HL-60/S4 treated with phorbol 12-myristate 13-acetate at 8.2 ng/mL for 4 days and 3 days (cell line): ENCODE results near the gene GALNT18.

Source experiments
- in situ Hi-C: fragments of 300-500 bp; cut with MboI; formaldehyde crosslinking; loops from 2 replicates; pipeline ENCODE4 v1.15.0; 2022; ENCODE audit warnings: low sequenced_read_pairs

Gene GALNT18

GRCh38 chr11:11502263-11502861 is 119.4 kb downstream of the GALNT18 start:
- in situ Hi-C loops = no loop called here

GRCh38 chr11:11501546-11502262 is 120.1 kb downstream of the GALNT18 start:
- in situ Hi-C loops = no loop called here

- in situ Hi-C loops = no loop called here
These were observed 120.9 kb downstream of the GALNT18 start for GRCh38 chr11:11500744-11501487.

GRCh38 chr11:11499300-11499699 is 122.5 kb downstream of the GALNT18 start:
- in situ Hi-C loops = no loop called here

- in situ Hi-C loops = no loop called here
These were observed 123.6 kb downstream of the GALNT18 start for GRCh38 chr11:11498195-11498594.

GRCh38 chr11:11496879-11497278 is 124.9 kb downstream of the GALNT18 start:
- in situ Hi-C loops = no loop called here

- in situ Hi-C loops = no loop called here
These were observed 127.5 kb downstream of the GALNT18 start for GRCh38 chr11:11494348-11494747.

- in situ Hi-C loops = no loop called here
These were observed 128.1 kb downstream of the GALNT18 start for GRCh38 chr11:11493698-11494097.

GRCh38 chr11:11491589-11491988 is 130.2 kb downstream of the GALNT18 start:
- in situ Hi-C loops = no loop called here

- in situ Hi-C loops = no loop called here
These were observed 130.8 kb downstream of the GALNT18 start for GRCh38 chr11:11491014-11491413.

- in situ Hi-C loops = no loop called here
These were observed 135.4 kb downstream of the GALNT18 start for GRCh38 chr11:11486423-11486822.

- in situ Hi-C loops = no loop called here
These were observed 135.8 kb downstream of the GALNT18 start for GRCh38 chr11:11486002-11486401.

GRCh38 chr11:11483627-11484026 is 138.2 kb downstream of the GALNT18 start:
- in situ Hi-C loops = no loop called here

GRCh38 chr11:11482730-11483129 is 139.1 kb downstream of the GALNT18 start:
- in situ Hi-C loops = no loop called here

- in situ Hi-C loops = no loop called here
These were observed 140.4 kb downstream of the GALNT18 start for GRCh38 chr11:11481371-11481770.

GRCh38 chr11:11480971-11481370 is 140.8 kb downstream of the GALNT18 start:
- in situ Hi-C loops = no loop called here

GRCh38 chr11:11478687-11479086 is 143.1 kb downstream of the GALNT18 start:
- in situ Hi-C loops = no loop called here

GRCh38 chr11:11477695-11478420 is 143.9 kb downstream of the GALNT18 start:
- in situ Hi-C loops = no loop called here

GRCh38 chr11:11476971-11477645 is 144.7 kb downstream of the GALNT18 start:
- in situ Hi-C loops = no loop called here

GRCh38 chr11:11476499-11476898 is 145.3 kb downstream of the GALNT18 start:
- in situ Hi-C loops = no loop called here

GRCh38 chr11:11472106-11472505 is 149.7 kb downstream of the GALNT18 start:
- in situ Hi-C loops = no loop called here
